HG03025 (cell line): ENCODE data around the gene PITRM1.
"Not testable (repeated sequence)": the region's sequence is repeated elsewhere in the genome, so short reads cannot be mapped to it uniquely, and the experiment has no call there.

Experiments
- ATAC-seq: cut with Tn5 transposase; IDR thresholded peaks from one replicate; pipeline ENCODE4 v1.9.1; 2021; ENCODE audit warnings: mild to moderate bottlenecking, moderate library complexity; ENCODE audit not compliant: unreplicated experiment, low FRiP score

Gene PITRM1

GRCh38 chr10:3172446-3173170 is at the start of gene PITRM1:
PITRM1 (minus strand) TSS chr10:3172782; CDS start chr10:3172772, 10 bp downstream.
- peak; percentile 98 for ATAC-seq

- ATAC-seq: no peak
These were observed 49.5 kb upstream of the PITRM1 start for GRCh38 chr10:3222068-3222467.

- not testable (repeated sequence) for ATAC-seq
These were observed 49.0 kb upstream of the PITRM1 start for GRCh38 chr10:3221601-3222000.

GRCh38 chr10:3220853-3221252 is 48.3 kb upstream of the PITRM1 start:
- ATAC-seq: no peak

- not testable (repeated sequence) for ATAC-seq
These were observed 46.5 kb upstream of the PITRM1 start for GRCh38 chr10:3219021-3219628.

GRCh38 chr10:3217853-3218252 is 45.3 kb upstream of the PITRM1 start:
- no peak for ATAC-seq

- no peak for ATAC-seq
These were observed 44.7 kb upstream of the PITRM1 start for GRCh38 chr10:3217301-3217700.

- ATAC-seq: no peak
These were observed 42.7 kb upstream of the PITRM1 start for GRCh38 chr10:3215153-3215775.

GRCh38 chr10:3213758-3214515 is 41.4 kb upstream of the PITRM1 start:
- ATAC-seq: no peak

GRCh38 chr10:3213208-3213607 is 40.6 kb upstream of the PITRM1 start:
- no peak for ATAC-seq

- no peak for ATAC-seq
These were observed 37.8 kb upstream of the PITRM1 start for GRCh38 chr10:3210251-3210877.

- ATAC-seq: no peak
These were observed 36.2 kb upstream of the PITRM1 start for GRCh38 chr10:3208481-3209406.

- ATAC-seq: no peak
These were observed 34.8 kb upstream of the PITRM1 start for GRCh38 chr10:3207351-3207750.

- ATAC-seq: no peak
These were observed 34.1 kb upstream of the PITRM1 start for GRCh38 chr10:3206511-3207157.

GRCh38 chr10:3203972-3204371 is 31.4 kb upstream of the PITRM1 start:
- ATAC-seq: no peak

- no peak for ATAC-seq
These were observed 30.6 kb upstream of the PITRM1 start for GRCh38 chr10:3203016-3203811.

GRCh38 chr10:3201796-3202195 is 29.2 kb upstream of the PITRM1 start:
- no peak for ATAC-seq

GRCh38 chr10:3199488-3199887 is 26.9 kb upstream of the PITRM1 start:
- ATAC-seq: no peak
